Liver (tissue), 9 donors: ENCODE results near the gene HACD2. TPM values are rescaled to one million over a fixed set of nuclear protein-coding genes. Genes with fewer than 3 reads are reported as not detected.

Experiments used
- DNase-seq: peaks from one replicate; pipeline ENCODE4 v3.0.0-alpha.2; 2017; ENCODE audit warnings: low spot score
- H3K27ac ChIP-seq, 2 donors: one replicate each; pipeline ENCODE4 v1.7.0; 2013; ENCODE audit warnings: inconsistent platforms in 2 of 2, low read length in 2 of 2, control low read depth in 1 of 2, low read depth in 1 of 2, mild to moderate bottlenecking in 1 of 2
- H3K27me3 ChIP-seq, 4 donors: one replicate each; pipeline versions ENCODE4 v1.6.1 to v1.7.0; 2013; ENCODE audit warnings: low read length in 3 of 4, inconsistent platforms in 1 of 4, mild to moderate bottlenecking in 1 of 4, moderate library complexity in 1 of 4; ENCODE audit not compliant: control insufficient read depth in 4 of 4, insufficient read depth in 4 of 4
- H3K36me3 ChIP-seq, 4 donors: one replicate each; pipeline versions ENCODE4 v1.6.1 to v1.7.0; 2013; ENCODE audit warnings: low read length in 3 of 4, mild to moderate bottlenecking in 3 of 4, low read depth in 1 of 4, moderate library complexity in 1 of 4; ENCODE audit not compliant: control insufficient read depth in 4 of 4, insufficient read depth in 3 of 4
- H3K4me1 ChIP-seq, 4 donors: one replicate each; pipeline versions ENCODE4 v1.6.1 to v1.7.0; 2013; ENCODE audit warnings: low read length in 3 of 4, mild to moderate bottlenecking in 3 of 4, moderate library complexity in 1 of 4; ENCODE audit not compliant: control insufficient read depth in 4 of 4, insufficient read depth in 4 of 4
- H3K4me3 ChIP-seq, 3 donors: one replicate each; pipeline versions ENCODE4 v1.6.1 to v1.7.0; 2013; ENCODE audit warnings: low read length in 3 of 3, control low read depth in 1 of 3, low read depth in 1 of 3, mild to moderate bottlenecking in 1 of 3
- H3K9ac ChIP-seq, 2 donors: one replicate each; pipeline ENCODE4 v1.7.0; 2013; ENCODE audit warnings: low read length in 2 of 2, mild to moderate bottlenecking in 2 of 2, moderate library complexity in 2 of 2, control low read depth in 1 of 2, low read depth in 1 of 2
- H3K9me3 ChIP-seq, 4 donors: one replicate each; pipeline versions ENCODE4 v1.6.1 to v1.7.0; 2013; ENCODE audit warnings: low read length in 3 of 4; ENCODE audit not compliant: control insufficient read depth in 4 of 4
- EGR1 ChIP-seq, 2 donors: IDR thresholded peaks; 2 replicates each; pipeline ENCODE4 v1.6.1; 2016 to 2018; ENCODE audit warnings: antibody characterized with exemption in 2 of 2, low read depth in 2 of 2
- FOXA2 ChIP-seq: IDR thresholded peaks from 2 replicates; pipeline ENCODE4 v1.6.1; 2016; ENCODE audit warnings: antibody characterized with exemption
- GABPA ChIP-seq, 2 donors: IDR thresholded peaks in 1 of 2; conservative IDR thresholded peaks in 1 of 2; 2 replicates each; pipeline ENCODE4 v1.6.1; 2016; ENCODE audit warnings: antibody characterized with exemption in 2 of 2, mild to moderate bottlenecking in 1 of 2, moderate library complexity in 1 of 2
- HNF4A ChIP-seq, 2 donors: conservative IDR thresholded peaks; 2 replicates each; pipeline ENCODE4 v1.6.1; 2016; ENCODE audit warnings: antibody characterized with exemption in 2 of 2, mild to moderate bottlenecking in 2 of 2
- JUND ChIP-seq, 2 donors: IDR thresholded peaks; 2 replicates each; pipeline ENCODE4 v1.6.1; 2016; ENCODE audit warnings: antibody characterized with exemption in 2 of 2
- RAD21 ChIP-seq, 2 donors: IDR thresholded peaks; 2 replicates each; pipeline ENCODE4 v1.6.1; 2016; ENCODE audit warnings: antibody characterized with exemption in 2 of 2, mild to moderate bottlenecking in 2 of 2
- RXRA ChIP-seq, 2 donors: IDR thresholded peaks; 2 replicates each; pipeline ENCODE4 v1.6.1; 2017 to 2018; ENCODE audit warnings: antibody characterized with exemption in 2 of 2, mild to moderate bottlenecking in 1 of 2
- SP1 ChIP-seq: IDR thresholded peaks from 2 replicates; pipeline ENCODE4 v1.6.1; 2018; ENCODE audit warnings: antibody characterized with exemption, mild to moderate bottlenecking
- TAF1 ChIP-seq: conservative IDR thresholded peaks from 2 replicates; pipeline ENCODE4 v1.6.1; 2016; ENCODE audit warnings: antibody characterized with exemption, mild to moderate bottlenecking
- YY1 ChIP-seq: IDR thresholded peaks from 2 replicates; pipeline ENCODE4 v1.6.1; 2016; ENCODE audit warnings: antibody characterized with exemption, mild to moderate bottlenecking
- WGBS: extraction: QIAGEN DNeasy Blood & Tissue Kit; methylation state at CpG from one replicate; pipeline ENCODE4 v1.1.7; 2013; 5-methylcytosine and 5-hydroxymethylcytosine counted together
- polyA plus RNA-seq, 2 donors: library from polyadenylated mRNA; stranded (reverse) in 1 of 2; unstranded in 1 of 2; fragments of 200-250 nt in 1 of 2; fragments of >200 nt in 1 of 2; fragmentation: Nextera tagmentation in 1 of 2; extraction: Ambion mirVana in 1 of 2; gene quantifications; one replicate each; pipeline versions ENCODE4 v1.2.1 to v1.2.3, GENCODE V29; 2013 to 2015
- total RNA-seq, 2 donors: library from RNA; depleted of rRNA; stranded (reverse); fragments of >200 nt; gene quantifications; one replicate each; pipeline ENCODE4 v1.2.3, GENCODE V29; 2014
- TF ChIP-seq, protein P1 (sequence below): IDR thresholded peaks from 2 replicates; pipeline ENCODE4 v1.6.1; 2016; ENCODE audit warnings: antibody characterized with exemption, mild to moderate bottlenecking
- TF ChIP-seq, protein P2 (sequence below): IDR thresholded peaks from 2 replicates; pipeline ENCODE4 v1.6.1; 2016; ENCODE audit warnings: antibody characterized with exemption
- TF ChIP-seq, protein P3 (sequence below): fragments of 150-350 bp; IDR thresholded peaks from 2 replicates; pipeline ENCODE4 v1.5.1; 2017; ENCODE audit warnings: improper control_type of control experiment, low read depth, low read length; ENCODE audit not compliant: missing input control
- TF ChIP-seq, protein P4 (sequence below): IDR thresholded peaks from 2 replicates; pipeline ENCODE4 v1.6.1; 2016; ENCODE audit warnings: antibody characterized with exemption
- donor health status: healthy.
- donor health status: healthy.
- donor health status: healthy.
- donor health status: healthy.
- donor health status: healthy.

The HACD2 gene
- total and polyA plus RNA-seq, 4 donors = 14.8 to 45.2 (median 25.2) TPM

DNA sequence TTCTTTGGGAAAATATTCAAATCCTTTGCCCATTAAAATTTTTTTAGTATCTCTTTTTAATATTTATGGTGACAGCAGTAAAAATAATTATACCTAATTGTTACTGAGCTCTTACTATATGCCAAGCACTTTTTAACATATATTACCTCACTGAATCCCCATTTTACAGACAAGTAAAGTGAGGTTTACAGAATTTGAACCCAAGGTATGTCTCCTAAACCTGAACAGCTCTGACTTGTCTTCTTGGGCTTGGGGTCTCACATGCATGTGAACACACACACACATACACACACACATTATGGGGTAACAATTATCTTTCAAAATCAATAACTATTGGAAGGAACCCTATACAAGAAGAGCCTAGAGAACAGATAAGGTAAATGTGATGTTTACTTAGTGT, 73.8 kb downstream of the HACD2 start (continued):
- TF ChIP-seq, protein P1, sequence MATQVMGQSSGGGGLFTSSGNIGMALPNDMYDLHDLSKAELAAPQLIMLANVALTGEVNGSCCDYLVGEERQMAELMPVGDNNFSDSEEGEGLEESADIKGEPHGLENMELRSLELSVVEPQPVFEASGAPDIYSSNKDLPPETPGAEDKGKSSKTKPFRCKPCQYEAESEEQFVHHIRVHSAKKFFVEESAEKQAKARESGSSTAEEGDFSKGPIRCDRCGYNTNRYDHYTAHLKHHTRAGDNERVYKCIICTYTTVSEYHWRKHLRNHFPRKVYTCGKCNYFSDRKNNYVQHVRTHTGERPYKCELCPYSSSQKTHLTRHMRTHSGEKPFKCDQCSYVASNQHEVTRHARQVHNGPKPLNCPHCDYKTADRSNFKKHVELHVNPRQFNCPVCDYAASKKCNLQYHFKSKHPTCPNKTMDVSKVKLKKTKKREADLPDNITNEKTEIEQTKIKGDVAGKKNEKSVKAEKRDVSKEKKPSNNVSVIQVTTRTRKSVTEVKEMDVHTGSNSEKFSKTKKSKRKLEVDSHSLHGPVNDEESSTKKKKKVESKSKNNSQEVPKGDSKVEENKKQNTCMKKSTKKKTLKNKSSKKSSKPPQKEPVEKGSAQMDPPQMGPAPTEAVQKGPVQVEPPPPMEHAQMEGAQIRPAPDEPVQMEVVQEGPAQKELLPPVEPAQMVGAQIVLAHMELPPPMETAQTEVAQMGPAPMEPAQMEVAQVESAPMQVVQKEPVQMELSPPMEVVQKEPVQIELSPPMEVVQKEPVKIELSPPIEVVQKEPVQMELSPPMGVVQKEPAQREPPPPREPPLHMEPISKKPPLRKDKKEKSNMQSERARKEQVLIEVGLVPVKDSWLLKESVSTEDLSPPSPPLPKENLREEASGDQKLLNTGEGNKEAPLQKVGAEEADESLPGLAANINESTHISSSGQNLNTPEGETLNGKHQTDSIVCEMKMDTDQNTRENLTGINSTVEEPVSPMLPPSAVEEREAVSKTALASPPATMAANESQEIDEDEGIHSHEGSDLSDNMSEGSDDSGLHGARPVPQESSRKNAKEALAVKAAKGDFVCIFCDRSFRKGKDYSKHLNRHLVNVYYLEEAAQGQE = no peak

DNA sequence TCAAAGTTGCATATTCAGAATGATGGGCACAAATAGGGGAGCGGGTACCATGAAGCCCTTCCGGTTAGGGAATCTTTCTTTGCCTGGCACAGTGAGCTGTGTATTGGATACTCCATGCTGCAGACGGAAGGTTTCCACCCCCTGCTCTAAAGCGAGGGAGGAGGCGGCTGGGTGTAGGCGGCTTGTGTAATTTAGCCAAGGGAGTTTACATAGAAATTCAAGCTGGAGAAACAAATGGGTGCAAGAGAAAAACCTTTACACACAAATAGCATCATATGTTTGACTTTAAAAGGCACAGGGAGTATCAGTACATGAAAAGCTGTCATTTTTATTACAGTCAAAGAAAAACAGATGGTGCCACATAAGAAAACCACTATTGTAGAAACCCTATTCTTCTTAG, 76.7 kb downstream of the HACD2 start:
- H3K4me3 ChIP-seq = no peak overlapping the region
- TF ChIP-seq, protein P2, sequence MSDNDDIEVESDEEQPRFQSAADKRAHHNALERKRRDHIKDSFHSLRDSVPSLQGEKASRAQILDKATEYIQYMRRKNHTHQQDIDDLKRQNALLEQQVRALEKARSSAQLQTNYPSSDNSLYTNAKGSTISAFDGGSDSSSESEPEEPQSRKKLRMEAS = no peak
- TF ChIP-seq JUND (IDR thresholded peaks at IDR 0.05) = no peak
- no peak for TF ChIP-seq RAD21 (IDR thresholded peaks at IDR 0.05)
- TF ChIP-seq YY1 = no peak
- TF ChIP-seq GABPA (IDR thresholded peaks at IDR 0.05 in 1 of 2, conservative IDR thresholded peaks at IDR 0.05 in 1 of 2) = no peak
- TF ChIP-seq, protein P1 = no peak
- no peak for TF ChIP-seq TAF1
- TF ChIP-seq HNF4A (conservative IDR thresholded peaks at IDR 0.05) = no peak
- no peak for TF ChIP-seq RXRA (IDR thresholded peaks at IDR 0.05)
- no peak for TF ChIP-seq SP1
- no peak for TF ChIP-seq FOXA2
- TF ChIP-seq, protein P3, sequence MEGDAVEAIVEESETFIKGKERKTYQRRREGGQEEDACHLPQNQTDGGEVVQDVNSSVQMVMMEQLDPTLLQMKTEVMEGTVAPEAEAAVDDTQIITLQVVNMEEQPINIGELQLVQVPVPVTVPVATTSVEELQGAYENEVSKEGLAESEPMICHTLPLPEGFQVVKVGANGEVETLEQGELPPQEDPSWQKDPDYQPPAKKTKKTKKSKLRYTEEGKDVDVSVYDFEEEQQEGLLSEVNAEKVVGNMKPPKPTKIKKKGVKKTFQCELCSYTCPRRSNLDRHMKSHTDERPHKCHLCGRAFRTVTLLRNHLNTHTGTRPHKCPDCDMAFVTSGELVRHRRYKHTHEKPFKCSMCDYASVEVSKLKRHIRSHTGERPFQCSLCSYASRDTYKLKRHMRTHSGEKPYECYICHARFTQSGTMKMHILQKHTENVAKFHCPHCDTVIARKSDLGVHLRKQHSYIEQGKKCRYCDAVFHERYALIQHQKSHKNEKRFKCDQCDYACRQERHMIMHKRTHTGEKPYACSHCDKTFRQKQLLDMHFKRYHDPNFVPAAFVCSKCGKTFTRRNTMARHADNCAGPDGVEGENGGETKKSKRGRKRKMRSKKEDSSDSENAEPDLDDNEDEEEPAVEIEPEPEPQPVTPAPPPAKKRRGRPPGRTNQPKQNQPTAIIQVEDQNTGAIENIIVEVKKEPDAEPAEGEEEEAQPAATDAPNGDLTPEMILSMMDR = no peak
- no peak for TF ChIP-seq EGR1 (IDR thresholded peaks at IDR 0.05; ENCODE audit: low read depth in 2 of 2)
- TF ChIP-seq, protein P4, sequence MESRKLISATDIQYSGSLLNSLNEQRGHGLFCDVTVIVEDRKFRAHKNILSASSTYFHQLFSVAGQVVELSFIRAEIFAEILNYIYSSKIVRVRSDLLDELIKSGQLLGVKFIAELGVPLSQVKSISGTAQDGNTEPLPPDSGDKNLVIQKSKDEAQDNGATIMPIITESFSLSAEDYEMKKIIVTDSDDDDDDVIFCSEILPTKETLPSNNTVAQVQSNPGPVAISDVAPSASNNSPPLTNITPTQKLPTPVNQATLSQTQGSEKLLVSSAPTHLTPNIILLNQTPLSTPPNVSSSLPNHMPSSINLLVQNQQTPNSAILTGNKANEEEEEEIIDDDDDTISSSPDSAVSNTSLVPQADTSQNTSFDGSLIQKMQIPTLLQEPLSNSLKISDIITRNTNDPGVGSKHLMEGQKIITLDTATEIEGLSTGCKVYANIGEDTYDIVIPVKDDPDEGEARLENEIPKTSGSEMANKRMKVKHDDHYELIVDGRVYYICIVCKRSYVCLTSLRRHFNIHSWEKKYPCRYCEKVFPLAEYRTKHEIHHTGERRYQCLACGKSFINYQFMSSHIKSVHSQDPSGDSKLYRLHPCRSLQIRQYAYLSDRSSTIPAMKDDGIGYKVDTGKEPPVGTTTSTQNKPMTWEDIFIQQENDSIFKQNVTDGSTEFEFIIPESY = no peak
- peaks cover 0 to 5% (median 3%) of the 10 kb centered on the region in 4 donors for H3K36me3 ChIP-seq
- H3K9me3 ChIP-seq = no peaks in the 10 kb centered on the region
- 94% methylated on average over 6 of the region's 6 CpGs for WGBS
- no peaks in the 10 kb centered on the region for H3K27me3 ChIP-seq
- H3K4me1 ChIP-seq = peaks cover 0 to 6% (median 2%) of the 10 kb centered on the region in 4 donors
- DNase-seq = no peak
- no peak overlapping the region for H3K9ac ChIP-seq
- no peak overlapping the region for H3K27ac ChIP-seq
